Measurements from ENCODE around the gene SUMO4.

GRCh38 chr6:149437212-149437611 is 37.1 kb downstream of the SUMO4 start:
- TF ChIP-seq CTCF (IDR thresholded peaks at IDR 0.05) (no peak), POLR2A (IDR thresholded peaks at IDR 0.05) (no peak), POLR2AphosphoS5 (IDR thresholded peaks at IDR 0.05) (no peak), EP300 (IDR thresholded peaks at IDR 0.05) (no peak)

Data from stomach (tissue), 4 donors.